ENCODE results near the gene MEGF10.

MEGF10 gene

GRCh38 chr5:127342364-127342763 lies 51.8 kb downstream of the MEGF10 start:
- Histone ChIP-seq H2BK5ac (ENCODE audit: low read length) (no peak overlapping the region), H3K18ac (ENCODE audit: low read length) (peak overlapping the region; percentile 5), H3K27ac (ENCODE audit: low read depth, low read length) (no peak overlapping the region), H3K56ac (ENCODE audit: low read length) (no peak overlapping the region), H2AK5ac (ENCODE audit: low read length) (no peak overlapping the region), H4K5ac (ENCODE audit: low read length) (no peak overlapping the region), H3K27me3 (ENCODE audit: insufficient read depth, low read length, poor library complexity) (no peaks in the 10 kb centered on the region), H3K4me3 (ENCODE audit: low read length) (no peak overlapping the region), H3K23ac (ENCODE audit: low read length) (no peak overlapping the region), H3K4me1 (ENCODE audit: control insufficient read depth, low read depth, low read length) (peaks cover 6% of the 10 kb centered on the region), H3K79me2 (ENCODE audit: control insufficient read depth, insufficient read depth, low read length) (no peaks in the 10 kb centered on the region), H4K8ac (ENCODE audit: low read depth, low read length) (no peak overlapping the region), H2BK120ac (ENCODE audit: low read depth, low read length) (no peak overlapping the region), H3K4me2 (ENCODE audit: low read length) (no peak overlapping the region), H3K36me3 (ENCODE audit: control insufficient read depth, insufficient read depth, low read length) (no peaks in the 10 kb centered on the region), H2BK15ac (replicated peaks; ENCODE audit: low read depth) (no peak overlapping the region), H3K79me1 (ENCODE audit: low read length) (no peaks in the 10 kb centered on the region), H3K4ac (ENCODE audit: low read depth, low read length) (no peak overlapping the region), H3K9ac (ENCODE audit: low read length) (no peak overlapping the region)
- WGBS (ENCODE audit: extremely low coverage, insufficient coverage, low lambda C conversion rate): no CpG with 5 or more reads among the region's 3 CpGs
- no peak for DNase-seq

GRCh38 chr5:127343313-127343712 lies 52.7 kb downstream of the MEGF10 start:
- H3K4me2 ChIP-seq (ENCODE audit: low read length): no peak overlapping the region
- no peak overlapping the region for H2AK5ac ChIP-seq (ENCODE audit: low read length)
- H3K27me3 ChIP-seq (ENCODE audit: insufficient read depth, low read length, poor library complexity): no peaks in the 10 kb centered on the region
- DNase-seq: no peak
- peaks cover 6% of the 10 kb centered on the region for H3K4me1 ChIP-seq (ENCODE audit: control insufficient read depth, low read depth, low read length)
- no peak overlapping the region for H3K4ac ChIP-seq (ENCODE audit: low read depth, low read length)
- H4K5ac ChIP-seq (ENCODE audit: low read length): no peak overlapping the region
- H4K8ac ChIP-seq (ENCODE audit: low read depth, low read length): no peak overlapping the region
- no peaks in the 10 kb centered on the region for H3K79me1 ChIP-seq (ENCODE audit: low read length)
- no peaks in the 10 kb centered on the region for H3K79me2 ChIP-seq (ENCODE audit: control insufficient read depth, insufficient read depth, low read length)
- H3K27ac ChIP-seq (ENCODE audit: low read depth, low read length): no peak overlapping the region
- H3K56ac ChIP-seq (ENCODE audit: low read length): no peak overlapping the region
- H2BK120ac ChIP-seq (ENCODE audit: low read depth, low read length): no peak overlapping the region
- no peak overlapping the region for H2BK5ac ChIP-seq (ENCODE audit: low read length)
- H3K4me3 ChIP-seq (ENCODE audit: low read length): no peak overlapping the region
- H2BK15ac ChIP-seq (replicated peaks; ENCODE audit: low read depth): no peak overlapping the region
- no peak overlapping the region for H3K23ac ChIP-seq (ENCODE audit: low read length)
- no peaks in the 10 kb centered on the region for H3K36me3 ChIP-seq (ENCODE audit: control insufficient read depth, insufficient read depth, low read length)
- H3K9ac ChIP-seq (ENCODE audit: low read length): no peak overlapping the region
- WGBS (ENCODE audit: extremely low coverage, insufficient coverage, low lambda C conversion rate): no CpG with 5 or more reads among the region's 3 CpGs
- no peak overlapping the region for H3K18ac ChIP-seq (ENCODE audit: low read length)

DNA sequence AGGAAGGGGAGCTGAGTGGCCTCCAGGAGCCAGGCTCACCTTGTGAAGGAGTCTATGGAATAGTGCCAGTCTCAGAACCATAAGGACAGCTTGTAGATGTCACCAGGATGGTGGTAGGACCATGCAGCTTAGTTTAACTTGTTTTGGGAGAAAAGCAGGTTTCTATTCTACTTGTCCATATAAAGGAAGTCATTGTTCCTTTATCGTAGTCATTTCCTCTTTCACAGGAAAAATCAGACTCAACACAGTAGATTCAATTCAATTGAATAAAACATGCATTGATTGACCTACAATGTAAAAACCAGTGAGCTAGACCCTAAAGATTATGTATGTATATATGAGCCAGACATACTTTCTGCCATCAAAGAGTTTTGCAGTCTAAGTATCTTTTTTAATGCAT lies 53.3 kb downstream of the MEGF10 start:
- Histone ChIP-seq H3K79me2 (ENCODE audit: control insufficient read depth, insufficient read depth, low read length) (no peaks in the 10 kb centered on the region), H3K4me2 (ENCODE audit: low read length) (no peak overlapping the region), H3K27ac (ENCODE audit: low read depth, low read length) (no peak overlapping the region), H2BK5ac (ENCODE audit: low read length) (no peak overlapping the region), H4K5ac (ENCODE audit: low read length) (no peak overlapping the region), H3K18ac (ENCODE audit: low read length) (no peak overlapping the region), H2AK5ac (ENCODE audit: low read length) (no peak overlapping the region), H3K27me3 (ENCODE audit: insufficient read depth, low read length, poor library complexity) (no peaks in the 10 kb centered on the region), H3K23ac (ENCODE audit: low read length) (no peak overlapping the region), H3K4ac (ENCODE audit: low read depth, low read length) (no peak overlapping the region), H3K36me3 (ENCODE audit: control insufficient read depth, insufficient read depth, low read length) (no peaks in the 10 kb centered on the region), H3K4me1 (ENCODE audit: control insufficient read depth, low read depth, low read length) (peaks cover 6% of the 10 kb centered on the region), H3K4me3 (ENCODE audit: low read length) (no peak overlapping the region), H4K8ac (ENCODE audit: low read depth, low read length) (no peak overlapping the region), H2BK15ac (replicated peaks; ENCODE audit: low read depth) (no peak overlapping the region), H2BK120ac (ENCODE audit: low read depth, low read length) (no peak overlapping the region), H3K9ac (ENCODE audit: low read length) (no peak overlapping the region), H3K56ac (ENCODE audit: low read length) (no peak overlapping the region), H3K79me1 (ENCODE audit: low read length) (no peaks in the 10 kb centered on the region)
- no CpG with 5 or more reads among the region's 1 CpG for WGBS (ENCODE audit: extremely low coverage, insufficient coverage, low lambda C conversion rate)
- no peak for DNase-seq

- Histone ChIP-seq H3K36me3 (ENCODE audit: control insufficient read depth, insufficient read depth, low read length) (no peaks in the 10 kb centered on the region), H2BK15ac (replicated peaks; ENCODE audit: low read depth) (no peak overlapping the region), H4K5ac (ENCODE audit: low read length) (no peak overlapping the region), H3K27ac (ENCODE audit: low read depth, low read length) (no peak overlapping the region), H2AK5ac (ENCODE audit: low read length) (no peak overlapping the region), H3K4me2 (ENCODE audit: low read length) (no peak overlapping the region), H3K4ac (ENCODE audit: low read depth, low read length) (no peak overlapping the region), H3K4me1 (ENCODE audit: control insufficient read depth, low read depth, low read length) (peaks cover 6% of the 10 kb centered on the region), H3K4me3 (ENCODE audit: low read length) (no peak overlapping the region), H4K8ac (ENCODE audit: low read depth, low read length) (no peak overlapping the region), H3K56ac (ENCODE audit: low read length) (no peak overlapping the region), H3K27me3 (ENCODE audit: insufficient read depth, low read length, poor library complexity) (no peaks in the 10 kb centered on the region), H3K79me1 (ENCODE audit: low read length) (no peaks in the 10 kb centered on the region), H2BK5ac (ENCODE audit: low read length) (no peak overlapping the region), H3K9ac (ENCODE audit: low read length) (no peak overlapping the region), H3K23ac (ENCODE audit: low read length) (no peak overlapping the region), H2BK120ac (ENCODE audit: low read depth, low read length) (no peak overlapping the region), H3K79me2 (ENCODE audit: control insufficient read depth, insufficient read depth, low read length) (no peaks in the 10 kb centered on the region), H3K18ac (ENCODE audit: low read length) (no peak overlapping the region)
- DNase-seq: no peak
- no CpG with 5 or more reads among the region's 3 CpGs for WGBS (ENCODE audit: extremely low coverage, insufficient coverage, low lambda C conversion rate)
Measured at GRCh38 chr5:127344931-127345330, 54.3 kb downstream of the MEGF10 start.

- WGBS (ENCODE audit: extremely low coverage, insufficient coverage, low lambda C conversion rate): no CpG with 5 or more reads among the region's 4 CpGs
- Histone ChIP-seq H3K79me2 (ENCODE audit: control insufficient read depth, insufficient read depth, low read length) (no peaks in the 10 kb centered on the region), H2BK5ac (ENCODE audit: low read length) (no peak overlapping the region), H2BK15ac (replicated peaks; ENCODE audit: low read depth) (no peak overlapping the region), H4K8ac (ENCODE audit: low read depth, low read length) (no peak overlapping the region), H3K18ac (ENCODE audit: low read length) (no peak overlapping the region), H3K27ac (ENCODE audit: low read depth, low read length) (no peak overlapping the region), H3K4me3 (ENCODE audit: low read length) (no peak overlapping the region), H3K27me3 (ENCODE audit: insufficient read depth, low read length, poor library complexity) (no peaks in the 10 kb centered on the region), H3K56ac (ENCODE audit: low read length) (no peak overlapping the region), H3K4me2 (ENCODE audit: low read length) (no peak overlapping the region), H2BK120ac (ENCODE audit: low read depth, low read length) (no peak overlapping the region), H2AK5ac (ENCODE audit: low read length) (no peak overlapping the region), H4K5ac (ENCODE audit: low read length) (no peak overlapping the region), H3K79me1 (ENCODE audit: low read length) (no peaks in the 10 kb centered on the region), H3K4me1 (ENCODE audit: control insufficient read depth, low read depth, low read length) (no peaks in the 10 kb centered on the region), H3K36me3 (ENCODE audit: control insufficient read depth, insufficient read depth, low read length) (no peaks in the 10 kb centered on the region), H3K4ac (ENCODE audit: low read depth, low read length) (no peak overlapping the region), H3K23ac (ENCODE audit: low read length) (no peak overlapping the region), H3K9ac (ENCODE audit: low read length) (no peak overlapping the region)
- peak; percentile 24 for DNase-seq
Measured at GRCh38 chr5:127351418-127351817, 60.8 kb downstream of the MEGF10 start.

GRCh38 chr5:127352068-127352467 lies 61.5 kb downstream of the MEGF10 start:
- no peak overlapping the region for H2BK120ac ChIP-seq (ENCODE audit: low read depth, low read length)
- DNase-seq: no peak
- no peaks in the 10 kb centered on the region for H3K79me1 ChIP-seq (ENCODE audit: low read length)
- no peak overlapping the region for H3K4me2 ChIP-seq (ENCODE audit: low read length)
- no peak overlapping the region for H3K27ac ChIP-seq (ENCODE audit: low read depth, low read length)
- H3K36me3 ChIP-seq (ENCODE audit: control insufficient read depth, insufficient read depth, low read length): no peaks in the 10 kb centered on the region
- H2AK5ac ChIP-seq (ENCODE audit: low read length): no peak overlapping the region
- H3K4me3 ChIP-seq (ENCODE audit: low read length): no peak overlapping the region
- no peak overlapping the region for H3K23ac ChIP-seq (ENCODE audit: low read length)
- H2BK5ac ChIP-seq (ENCODE audit: low read length): no peak overlapping the region
- no peaks in the 10 kb centered on the region for H3K4me1 ChIP-seq (ENCODE audit: control insufficient read depth, low read depth, low read length)
- H4K8ac ChIP-seq (ENCODE audit: low read depth, low read length): no peak overlapping the region
- no peak overlapping the region for H3K4ac ChIP-seq (ENCODE audit: low read depth, low read length)
- H3K56ac ChIP-seq (ENCODE audit: low read length): no peak overlapping the region
- no peak overlapping the region for H4K5ac ChIP-seq (ENCODE audit: low read length)
- H3K18ac ChIP-seq (ENCODE audit: low read length): no peak overlapping the region
- H2BK15ac ChIP-seq (replicated peaks; ENCODE audit: low read depth): no peak overlapping the region
- H3K9ac ChIP-seq (ENCODE audit: low read length): no peak overlapping the region
- H3K27me3 ChIP-seq (ENCODE audit: insufficient read depth, low read length, poor library complexity): no peaks in the 10 kb centered on the region
- no peaks in the 10 kb centered on the region for H3K79me2 ChIP-seq (ENCODE audit: control insufficient read depth, insufficient read depth, low read length)
- no CpG with 5 or more reads among the region's 2 CpGs for WGBS (ENCODE audit: extremely low coverage, insufficient coverage, low lambda C conversion rate)

Measured in mesendoderm (in vitro differentiated cells).